ENCODE results near the gene CCDC106.
A peak's percentile ranks its signal among the peaks of the same experiment; 100 is the strongest.

Gene CCDC106

GRCh38 chr19:55686311-55687050, 38.5 kb downstream of the CCDC106 start:
- DNase-seq: no peak

- no peak for DNase-seq
These were observed 39.5 kb downstream of the CCDC106 start for GRCh38 chr19:55687281-55688201.

- peak in 1 of 2 experiments; percentile 57 for DNase-seq
These were observed 40.6 kb downstream of the CCDC106 start for GRCh38 chr19:55688422-55689218.

- no peak for DNase-seq
These were observed 41.5 kb downstream of the CCDC106 start for GRCh38 chr19:55689411-55690108.

GRCh38 chr19:55690109-55690768, 42.2 kb downstream of the CCDC106 start:
- no peak for DNase-seq

GRCh38 chr19:55690769-55691545, 42.9 kb downstream of the CCDC106 start:
- no peak for DNase-seq

- DNase-seq: no peak
These were observed 43.8 kb downstream of the CCDC106 start for GRCh38 chr19:55691561-55692481.

GRCh38 chr19:55692681-55693081, 44.7 kb downstream of the CCDC106 start:
- no peak for DNase-seq

- no peak for DNase-seq
These were observed 45.4 kb downstream of the CCDC106 start for GRCh38 chr19:55693336-55693974.

GRCh38 chr19:55694241-55694655, 46.2 kb downstream of the CCDC106 start:
- DNase-seq: no peak

GRCh38 chr19:55694656-55695491, 46.9 kb downstream of the CCDC106 start:
- no peak for DNase-seq

- no peak for DNase-seq
These were observed 47.7 kb downstream of the CCDC106 start for GRCh38 chr19:55695511-55696290.

GRCh38 chr19:55696301-55697068, 48.5 kb downstream of the CCDC106 start:
- DNase-seq: no peak

- no peak for DNase-seq
These were observed 49.0 kb downstream of the CCDC106 start for GRCh38 chr19:55697069-55697440.

- no peak for DNase-seq
These were observed 49.7 kb downstream of the CCDC106 start for GRCh38 chr19:55697698-55698097.

GRCh38 chr19:55698256-55698655, 50.2 kb downstream of the CCDC106 start:
- no peak for DNase-seq

GRCh38 chr19:55699221-55699620, 51.2 kb downstream of the CCDC106 start:
- no peak for DNase-seq
